K562 (cell line): ENCODE results near the gene UGP2. TPM values are rescaled to one million over a fixed set of nuclear protein-coding genes. Genes with fewer than 3 reads are reported as not detected.

ENCODE experiments used
- CBX5 ChIP-seq: IDR thresholded peaks from 2 replicates; pipeline ENCODE4 v1.6.1; 2014; ENCODE audit warnings: low read depth, borderline replicate concordance
- ETS1 ChIP-seq: conservative IDR thresholded peaks from 2 replicates; pipeline ENCODE4 v1.6.1; 2011; ENCODE audit warnings: low read depth, mild to moderate bottlenecking, low read length; ENCODE audit not compliant: control insufficient read depth
- KAT8 ChIP-seq: fragments of 450-650 bp; IDR thresholded peaks from 2 replicates; pipeline ENCODE4 v1.6.1; 2016; ENCODE audit warnings: low read depth, mild to moderate bottlenecking
- L3MBTL2 ChIP-seq: fragments of 450-650 bp; IDR thresholded peaks from 2 replicates; pipeline ENCODE4 v1.6.1; 2016; ENCODE audit warnings: mild to moderate bottlenecking, moderate library complexity
- RERE ChIP-seq: sonication (generic); formaldehyde crosslinking; IDR thresholded peaks from 2 replicates; pipeline ENCODE4 v1.8.0; 2023; ENCODE audit warnings: missing genetic modification reagents, mild to moderate bottlenecking, borderline replicate concordance
- TOE1 ChIP-seq, 2 experiments: fragments of 450-650 bp in 1 of 2; sonication (generic) in 1 of 2; formaldehyde crosslinking in 1 of 2; IDR thresholded peaks; 2 replicates each; pipeline versions ENCODE4 v1.7.1 to v1.8.0; 2016 to 2022; ENCODE audit warnings: borderline replicate concordance in 2 of 2, mild to moderate bottlenecking in 2 of 2, antibody characterized with exemption in 1 of 2, inconsistent platforms in 1 of 2, low read depth in 1 of 2, missing genetic modification reagents in 1 of 2, moderate library complexity in 1 of 2
- ZBTB49 ChIP-seq: sonication (generic); formaldehyde crosslinking; IDR thresholded peaks from 2 replicates; pipeline ENCODE4 v1.8.0; 2022; ENCODE audit warnings: missing genetic modification reagents, mild to moderate bottlenecking, borderline replicate concordance
- ZNF41 ChIP-seq: fragments of 250-450 bp; sonication (Bioruptor Pico); conservative IDR thresholded peaks from 2 replicates; pipeline ENCODE4 v1.4.0; 2020; ENCODE audit warnings: mild to moderate bottlenecking
- ZNF512 ChIP-seq: IDR thresholded peaks from 2 replicates; pipeline ENCODE4 v1.6.1; 2016; ENCODE audit warnings: missing genetic modification characterization, missing compliant biosample characterization
- polyA plus RNA-seq, 8 experiments: library from polyadenylated mRNA; depleted of rRNA in 4 of 8; stranded (reverse) in 5 of 8; unstranded in 3 of 8; fragments of >200 nt; fragmentation: Nextera tagmentation in 2 of 8; fragmentation: Illumina TruSeq in 1 of 8; extraction: Ambion mirVana in 2 of 8; extraction: Trizol in 1 of 8; gene quantifications; 2 replicates each; pipeline versions ENCODE4 v1.2.1 to v1.2.3, GENCODE V29; 2011 to 2014; ENCODE audit warnings: inconsistent platforms in 1 of 8, missing spikeins in 1 of 8
- total RNA-seq, 7 experiments: library from RNA; depleted of rRNA in 6 of 7; stranded (reverse); fragments of >200 nt in 6 of 7; fragmentation: Illumina TruSeq in 2 of 7; extraction: Trizol in 2 of 7; gene quantifications; 2 replicates each; pipeline versions ENCODE4 v1.2.1 to v1.2.3, GENCODE V29; 2011 to 2021; ENCODE audit warnings: low replicate concordance in 1 of 7

Gene UGP2
- total and polyA plus RNA-seq, 9 of the 15 experiments (the other 6 are each of a cell fraction or from before 2014, with no cell fraction given): 25.2 to 69.3 (median 58.9) TPM

- TF ChIP-seq RERE (CRISPR knock-in tag) (no peak), ZBTB49 (no peak), ETS1 (no peak), TOE1 (IDR thresholded peaks at IDR 0.05; ENCODE audit: borderline replicate concordance) (no peak), TOE1 (CRISPR knock-in tag; IDR thresholded peaks at IDR 0.05; ENCODE audit: borderline replicate concordance, low read depth) (no peak), ZNF41 (CRISPR knock-in tag) (no peak), ZNF512 (no peak), KAT8 (no peak), L3MBTL2 (no peak), CBX5 (peak; percentile 75; the same call in 1 of the 2 replicates)
- TF ChIP-seq, all 486 proteins: peak for 6
These were observed 61.3 kb downstream of the UGP2 start (continued) for GRCh38 chr2:63903003-63903402.
